ENCODE data around the gene NAXD.

- TF ChIP-seq FOXP2 (optimal IDR thresholded peaks at IDR 0.05; ENCODE audit: control extremely low read depth, extremely low read length, insufficient read depth) (no peak), POLR2AphosphoS5 (IDR thresholded peaks at IDR 0.05; ENCODE audit: borderline replicate concordance, low read depth, low read length) (no peak)
Measured at GRCh38 chr13:110652231-110652730, 36.9 kb downstream of the NAXD start.

All from SK-N-MC (cell line).